AG20443 (cell line): ENCODE measurements around the gene TPRG1L.

Source experiments
- DNase-seq: peaks from one replicate; pipeline ENCODE4 v3.0.0; 2012; ENCODE audit warnings: low spot score, mixed read lengths

TPRG1L gene

DNA sequence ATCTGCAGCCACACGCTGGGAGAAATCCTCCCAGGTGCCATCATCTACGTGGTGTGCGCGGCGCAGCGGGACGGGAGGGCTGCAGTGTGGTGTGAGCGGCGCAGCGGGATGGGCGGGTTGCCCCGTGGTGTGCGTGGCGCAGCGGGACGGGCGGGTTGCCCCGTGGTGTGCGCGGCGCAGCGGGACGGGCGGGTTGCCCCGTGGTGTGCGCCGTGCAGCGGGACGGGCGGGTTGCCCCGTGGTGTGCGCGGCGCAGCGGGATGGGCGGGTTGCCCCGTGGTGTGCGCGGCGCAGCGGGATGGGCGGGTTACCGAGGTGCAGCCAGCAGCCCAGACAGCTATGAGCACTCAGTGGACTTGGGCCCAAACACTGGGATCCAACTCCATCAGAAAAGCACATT, 20.4 kb downstream of the TPRG1L start:
- DNase-seq = no peak

GRCh38 chr1:3645666-3646355, 21.0 kb downstream of the TPRG1L start:
- no peak for DNase-seq

DNA sequence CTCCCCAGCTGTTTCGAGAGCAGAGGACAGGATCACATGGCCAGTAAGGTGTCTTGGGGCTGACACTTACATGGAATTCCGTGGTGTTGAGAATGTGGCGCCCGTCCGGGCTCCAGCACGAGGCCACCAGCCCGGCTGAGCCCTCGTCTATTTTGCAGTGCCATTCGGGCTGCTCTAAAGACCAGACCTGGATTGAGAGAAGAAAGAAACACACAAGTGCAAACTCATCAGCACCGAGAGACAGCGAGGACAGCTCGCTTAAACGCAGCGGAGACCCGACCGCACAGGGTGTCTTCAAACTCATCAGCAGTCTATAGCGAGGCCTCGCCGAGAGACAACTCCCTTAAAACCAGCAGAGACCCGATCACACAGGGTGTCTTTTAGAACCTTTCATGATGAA, 21.8 kb downstream of the TPRG1L start:
- no peak for DNase-seq

- DNase-seq = peak; percentile 97
Measured at GRCh38 chr1:3649342-3650247, 24.8 kb downstream of the TPRG1L start, which contains the start of gene WRAP73. WRAP73 (minus strand) TSS chr1:3650103; CDS start chr1:3649999, 104 bp downstream.

- DNase-seq = no peak
Measured at GRCh38 chr1:3650248-3651025, 25.6 kb downstream of the TPRG1L start.

DNA sequence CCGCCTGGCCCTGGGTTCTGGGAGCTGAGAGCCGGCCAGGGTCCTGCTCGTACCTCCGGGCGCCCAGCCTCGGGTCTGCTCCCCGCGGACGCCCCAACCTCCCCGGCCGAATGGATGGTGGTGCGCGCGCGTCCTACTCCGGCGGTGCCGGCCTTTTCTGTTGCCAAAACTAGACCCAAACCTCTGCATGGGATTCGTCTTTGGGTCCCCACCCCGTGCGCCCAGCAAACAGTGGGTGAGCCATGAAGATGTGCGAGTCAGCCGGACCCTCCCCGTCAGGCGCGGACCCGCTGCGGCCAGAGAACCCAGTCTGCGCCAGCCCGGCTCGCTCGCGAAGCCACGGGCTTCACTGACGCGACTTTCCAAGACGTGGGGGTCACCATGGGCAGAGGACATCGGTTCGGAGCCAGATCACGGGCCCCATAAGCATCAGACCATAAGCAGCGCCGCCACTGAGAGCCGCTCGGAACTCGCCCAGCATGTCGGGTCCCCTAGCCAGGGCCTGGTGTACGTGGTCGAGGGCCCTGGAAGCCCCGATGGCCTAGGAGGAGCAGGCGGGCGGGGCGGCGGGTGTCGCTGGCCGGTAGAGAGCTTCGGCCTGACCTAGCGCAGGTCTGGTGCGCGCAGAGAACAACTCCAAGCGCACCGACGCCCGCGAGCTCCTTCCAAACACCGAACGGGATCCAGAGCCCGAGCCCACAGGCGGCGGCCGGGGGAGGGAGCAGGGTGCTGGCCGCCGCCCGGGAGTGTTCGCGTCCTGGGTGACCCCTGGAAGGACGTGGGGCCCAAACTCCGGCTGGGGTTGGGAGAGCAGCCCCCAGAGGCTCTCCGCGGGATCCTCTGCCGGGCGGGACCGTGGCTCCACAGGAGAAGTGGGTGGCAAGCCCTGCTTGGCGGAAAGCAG, 26.5 kb downstream of the TPRG1L start:
- no peak for DNase-seq

GRCh38 chr1:3651930-3652547, 27.2 kb downstream of the TPRG1L start, which contains the start of gene TP73:
TP73 (plus strand) TSS chr1:3652516; CDS start chr1:3682366, 29,850 bp downstream.
- DNase-seq = no peak

DNA sequence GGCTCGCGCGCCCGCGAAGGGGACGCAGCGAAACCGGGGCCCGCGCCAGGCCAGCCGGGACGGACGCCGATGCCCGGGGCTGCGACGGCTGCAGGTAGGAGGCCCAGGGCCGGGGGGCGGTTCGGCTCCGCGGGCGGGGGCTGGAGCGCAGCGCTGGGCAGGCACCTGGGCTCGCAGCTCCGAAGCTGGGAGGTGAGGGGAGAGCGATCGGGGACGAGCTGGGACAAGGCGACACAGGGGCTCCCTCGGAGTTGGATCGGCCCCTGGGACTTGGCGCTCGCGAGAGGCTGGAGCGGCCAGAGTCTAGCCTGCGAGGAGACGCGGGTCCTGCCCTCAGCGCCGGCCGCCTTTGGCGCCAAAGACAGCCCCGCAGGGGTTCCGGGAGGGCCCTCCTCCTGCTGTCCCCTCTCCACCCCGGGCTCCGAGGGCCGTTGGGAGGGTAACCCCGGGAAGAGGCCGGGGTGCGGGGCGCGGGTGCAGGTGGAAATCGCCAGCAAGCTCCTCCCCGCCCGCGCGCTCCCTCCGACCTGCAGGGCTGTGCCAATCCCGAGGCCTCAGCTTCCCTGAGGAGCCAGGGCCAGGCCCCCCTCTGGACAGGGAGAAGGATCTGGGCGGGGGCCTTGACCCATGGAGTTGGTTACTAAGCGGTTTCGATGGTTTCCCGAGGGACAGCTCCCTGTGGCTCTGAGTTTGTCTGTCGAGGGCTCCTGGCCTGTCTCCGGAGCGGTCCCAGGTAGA, 27.9 kb downstream of the TPRG1L start:
- no peak for DNase-seq

DNA sequence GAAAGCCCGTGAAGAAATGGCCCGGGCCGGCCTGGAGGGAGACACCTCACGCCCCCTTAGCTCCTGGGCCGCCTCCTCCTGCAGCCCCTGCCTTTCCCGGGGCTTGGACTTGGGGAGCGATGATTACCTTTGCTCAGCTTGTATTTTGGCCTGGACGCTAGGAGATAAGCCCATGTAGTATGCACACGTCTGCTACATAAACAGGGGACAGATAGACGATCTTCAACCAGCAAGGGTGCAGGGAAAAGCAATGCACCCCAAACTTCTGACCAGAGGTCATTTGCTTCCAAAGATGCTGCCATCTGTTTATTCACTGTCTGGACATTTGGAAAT, 28.4 kb downstream of the TPRG1L start:
- DNase-seq = no peak

GRCh38 chr1:3654549-3655281, 29.9 kb downstream of the TPRG1L start:
- DNase-seq = no peak

DNA sequence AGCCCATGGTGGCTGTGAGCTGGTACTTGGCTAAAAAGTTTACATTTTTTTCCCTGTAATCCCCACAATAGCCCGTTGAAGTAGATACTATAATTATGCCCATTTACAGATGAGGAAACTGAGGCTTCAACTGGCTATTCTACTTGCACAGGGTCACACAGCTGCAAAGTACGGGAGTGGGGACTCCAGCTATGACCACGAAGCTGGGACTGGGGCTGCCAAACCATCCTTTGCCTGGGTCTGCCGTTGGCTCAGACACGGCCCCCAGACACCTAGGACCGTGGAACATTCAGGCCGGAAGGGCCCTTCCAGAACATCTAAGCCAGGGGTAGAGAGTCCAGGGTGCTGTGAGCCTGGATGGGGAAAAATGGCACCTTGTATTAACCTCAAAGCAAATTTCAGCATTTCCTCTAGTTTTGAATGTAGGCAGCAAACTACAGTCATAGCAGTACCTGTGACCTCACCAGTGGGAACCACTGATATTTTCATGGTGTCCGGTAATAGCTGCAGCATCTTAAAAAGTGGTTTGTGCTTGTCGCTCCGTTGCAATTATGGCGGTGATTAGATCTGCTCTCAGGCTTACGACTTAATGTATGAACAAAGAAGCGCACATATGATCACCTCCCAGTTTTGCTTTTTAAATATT, 31.8 kb downstream of the TPRG1L start:
- no peak for DNase-seq

- DNase-seq = no peak
Measured at GRCh38 chr1:3657096-3657475, 32.3 kb downstream of the TPRG1L start.

- DNase-seq = no peak
Measured at GRCh38 chr1:3657578-3658230, 32.9 kb downstream of the TPRG1L start.

GRCh38 chr1:3658231-3658615, 33.4 kb downstream of the TPRG1L start:
- no peak for DNase-seq

GRCh38 chr1:3659093-3659492, 34.3 kb downstream of the TPRG1L start:
- no peak for DNase-seq

- no peak for DNase-seq
Measured at GRCh38 chr1:3660704-3661103, 35.9 kb downstream of the TPRG1L start.

- no peak for DNase-seq
Measured at GRCh38 chr1:3661631-3662030, 36.8 kb downstream of the TPRG1L start.

- DNase-seq = no peak
Measured at GRCh38 chr1:3662080-3662671, 37.4 kb downstream of the TPRG1L start.
